AG04450 (cell line): ENCODE results near the gene TLR5. TPM values are rescaled to one million over a fixed set of nuclear protein-coding genes. Genes with fewer than 3 reads are reported as not detected.

ENCODE experiments used
- CTCF ChIA-PET: fragments of 300-600, 350-600 bp; formaldehyde crosslinking; extraction: SDS; loops from one replicate; lab custom pipeline; 2022; ENCODE audit warnings: antibody characterized with exemption, inconsistent platforms; lab: Charles Lee
- POLR2A ChIA-PET: fragments of 350-600 bp; formaldehyde crosslinking; extraction: SDS; loops from one replicate; lab custom pipeline; 2021; ENCODE audit warnings: antibody characterized with exemption, inconsistent platforms; lab: Yijun Ruan, JAX
- DNase-seq: peaks from one replicate; pipeline ENCODE4 v3.0.0-alpha.2; 2011; ENCODE audit warnings: low read depth, low spot score
- H3K27ac ChIP-seq: one replicate; pipeline ENCODE4 v1.5.1; 2012; ENCODE audit warnings: low read depth, low read length, control low read depth
- H3K27me3 ChIP-seq: one replicate; pipeline ENCODE4 v1.6.0; 2012; ENCODE audit warnings: low read length; ENCODE audit not compliant: control insufficient read depth, insufficient read depth
- H3K4me3 ChIP-seq: 2 replicates; pipeline ENCODE4 v1.5.1; 2011; ENCODE audit warnings: mild to moderate bottlenecking, low read depth, low read length, control low read depth
- H3K9me3 ChIP-seq: 2 replicates; pipeline ENCODE4 v1.5.1; 2012; ENCODE audit warnings: low read length; ENCODE audit not compliant: control insufficient read depth, insufficient read depth
- CTCF ChIP-seq: IDR thresholded peaks from 2 replicates; pipeline ENCODE4 v1.5.1; 2011; ENCODE audit warnings: low read depth, low read length, control low read depth, inconsistent platforms
- polyA plus RNA-seq: library from polyadenylated mRNA; depleted of rRNA; stranded (reverse); fragments of >200 nt; gene quantifications from 2 replicates; pipeline ENCODE4 v1.2.3, GENCODE V29; 2011

The TLR5 gene
- polyA plus RNA-seq, 1 experiment, result 0.07 TPM

- H3K4me3 ChIP-seq, result no peak overlapping the region
- ChIA-PET POLR2A (no interaction called here), CTCF (interaction anchor here (2.2 kb wide), 1 partner anchor 23 kb away, joined by 10 read pairs; no protein-coding TSS in a partner anchor)
- H3K9me3 ChIP-seq, result no peaks in the 10 kb centered on the region
- no peak overlapping the region for H3K27ac ChIP-seq
- no peak for TF ChIP-seq CTCF
- peaks cover 17% of the 10 kb centered on the region for H3K27me3 ChIP-seq
- DNase-seq, result no peak
Observed at GRCh38 chr1:223156343-223156742, 13.3 kb upstream of the TLR5 start.

- H3K4me3 ChIP-seq, result no peak overlapping the region
- H3K9me3 ChIP-seq, result no peaks in the 10 kb centered on the region
- no peak for TF ChIP-seq CTCF
- H3K27me3 ChIP-seq, result peaks cover 17% of the 10 kb centered on the region
- POLR2A ChIA-PET, result no interaction called here
- DNase-seq, result no peak
- H3K27ac ChIP-seq, result no peak overlapping the region
- CTCF ChIA-PET, result interaction anchor here (2.2 kb wide), 1 partner anchor 21 kb away, joined by 10 read pairs; no protein-coding TSS in a partner anchor
Observed at GRCh38 chr1:223155153-223155552, 12.1 kb upstream of the TLR5 start.

GRCh38 chr1:223153177-223154119 is 10.4 kb upstream of the TLR5 start:
- TF ChIP-seq CTCF, result no peak
- H3K27me3 ChIP-seq, result peaks cover 6% of the 10 kb centered on the region
- no peak overlapping the region for H3K27ac ChIP-seq
- H3K4me3 ChIP-seq, result no peak overlapping the region
- ChIA-PET POLR2A (no interaction called here), CTCF (interaction anchor here (0.7 kb wide), 1 partner anchor 20 kb away, joined by 5 read pairs; no protein-coding TSS in a partner anchor)
- H3K9me3 ChIP-seq, result no peaks in the 10 kb centered on the region
- no peak for DNase-seq

- Histone ChIP-seq H3K27ac (no peak overlapping the region), H3K27me3 (peaks cover 8% of the 10 kb centered on the region), H3K9me3 (no peaks in the 10 kb centered on the region), H3K4me3 (no peak overlapping the region)
- ChIA-PET POLR2A (no interaction called here), CTCF (no interaction called here)
- no peak for DNase-seq
- TF ChIP-seq CTCF, result no peak
Observed at GRCh38 chr1:223152399-223152798, 9.4 kb upstream of the TLR5 start.

- H3K4me3 ChIP-seq, result no peak overlapping the region
- H3K27me3 ChIP-seq, result peaks cover 12% of the 10 kb centered on the region
- H3K9me3 ChIP-seq, result no peaks in the 10 kb centered on the region
- no peak for TF ChIP-seq CTCF
- CTCF ChIA-PET, result interaction anchor here (1.7 to 2.0 kb wide), 2 partner anchors 17 to 27 kb away, joined by 4 to 15 read pairs; no protein-coding TSS in a partner anchor
- POLR2A ChIA-PET, result no interaction called here
- no peak overlapping the region for H3K27ac ChIP-seq
- no peak for DNase-seq
Observed at GRCh38 chr1:223150443-223150842, 7.4 kb upstream of the TLR5 start.
